Stimulated activated CD4-positive, alpha-beta T cell treated with anti-CD3 and anti-CD28 coated beads, TNF-alpha, amount 100 ng/mL, for 4 hours (primary cell): ENCODE results near the gene OPCML.

Source experiments
- DNase-seq, 3 experiments: peaks; one replicate each; pipeline ENCODE4 v3.0.0-alpha.2; 2020; ENCODE audit warnings: low read depth in 3 of 3

Gene OPCML

DNA sequence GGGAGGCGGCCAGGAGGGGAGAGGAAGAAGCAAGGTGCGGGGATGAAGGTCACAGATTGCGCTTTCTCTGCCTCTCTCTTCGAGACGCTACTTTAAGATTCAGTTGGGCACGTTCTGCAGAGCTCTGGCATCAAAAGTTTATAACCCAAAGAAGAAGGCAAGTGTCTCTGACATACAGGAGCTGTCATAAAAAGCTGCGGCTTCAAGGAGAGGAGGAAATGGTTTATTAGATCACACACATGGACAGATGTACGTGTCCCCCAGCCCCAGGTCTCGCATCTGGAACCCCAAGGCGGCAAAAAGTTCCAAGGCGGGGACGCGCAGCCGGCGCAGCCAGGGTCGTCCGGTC is 589.0 kb downstream of the OPCML start:
- no peak for DNase-seq

DNA sequence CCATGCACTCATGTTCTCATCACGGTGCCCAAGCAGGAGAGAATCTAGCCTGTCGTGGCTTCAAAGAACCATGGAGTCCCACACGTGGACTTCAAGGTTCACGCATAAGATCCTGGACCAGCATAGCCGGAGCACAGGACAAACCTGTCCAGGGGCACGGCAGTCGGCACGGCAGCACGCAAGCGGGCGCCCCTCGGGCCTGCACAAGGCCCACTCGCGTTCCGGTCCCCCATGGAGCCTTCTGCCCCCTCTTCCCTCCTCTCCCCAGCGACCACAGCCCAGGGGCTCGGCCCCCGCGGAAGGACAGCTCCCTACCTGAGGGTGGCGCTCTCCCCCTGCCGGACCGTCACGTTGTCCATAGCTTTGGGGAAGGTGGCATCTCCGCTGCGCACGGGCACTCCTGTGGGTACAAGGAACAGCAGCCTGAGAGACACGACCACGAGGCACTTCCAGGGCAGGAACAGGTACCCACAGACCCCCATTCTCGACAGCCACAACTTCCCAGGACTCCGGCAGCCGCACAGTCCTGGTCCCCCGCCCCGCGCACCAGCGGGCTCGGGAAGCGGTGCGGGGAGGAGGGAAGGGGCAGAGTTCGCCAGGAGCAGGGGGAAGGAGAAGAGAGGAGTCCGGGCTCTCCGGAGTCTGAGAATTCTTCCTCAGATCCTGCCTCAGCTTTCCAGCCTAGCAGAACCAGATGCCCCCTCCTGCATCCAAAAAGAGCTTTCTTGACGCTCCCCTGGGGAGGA is 589.5 kb downstream of the OPCML start:
- no peak for DNase-seq

DNA sequence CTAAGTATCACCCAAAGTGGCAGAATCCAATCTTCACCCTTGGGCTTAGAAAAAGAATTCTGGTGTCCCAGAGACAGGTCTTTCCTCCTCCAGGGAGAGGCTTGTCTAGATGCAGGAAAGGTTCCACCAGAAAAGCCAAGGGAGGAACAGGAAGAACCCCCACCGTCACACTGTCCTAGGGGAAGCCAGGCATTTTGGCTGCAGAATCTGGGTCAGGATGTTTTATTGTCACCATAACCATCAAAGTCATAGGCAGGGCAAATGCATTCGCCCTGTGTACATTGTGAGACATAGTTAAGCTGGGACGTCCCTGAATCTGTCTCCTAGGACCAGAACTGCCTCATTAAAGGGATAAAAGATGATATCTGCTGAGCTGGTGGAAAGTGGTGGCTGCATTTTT is 590.5 kb downstream of the OPCML start:
- no peak for DNase-seq

DNA sequence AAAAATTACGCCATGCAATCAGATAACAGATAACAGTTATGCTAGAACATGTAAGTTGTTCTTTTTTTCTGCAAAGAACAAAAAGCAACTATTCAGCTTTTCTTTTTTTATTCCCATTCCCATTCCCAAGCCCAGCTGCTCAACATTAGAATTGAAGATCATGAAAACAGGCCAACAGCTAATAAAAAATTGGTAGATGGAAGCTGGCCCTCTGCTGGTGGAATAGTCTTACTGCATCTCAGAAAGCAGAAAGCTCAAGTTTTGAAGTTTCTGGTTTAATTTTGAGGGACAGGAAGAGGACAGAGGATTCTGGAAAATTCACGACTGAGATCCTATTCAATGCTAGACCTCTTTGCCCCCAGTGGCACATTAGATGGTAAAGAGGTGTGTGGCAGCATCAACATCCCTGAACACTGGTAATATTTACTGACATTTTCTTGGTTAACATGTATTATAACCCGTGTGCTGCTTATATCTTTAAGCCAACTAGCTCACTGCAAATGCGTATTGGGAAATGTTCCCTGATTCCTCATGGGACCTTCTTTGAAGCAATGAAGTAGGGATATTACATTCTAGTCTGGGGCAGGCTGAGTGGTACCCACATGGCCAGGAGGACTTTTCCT is 591.2 kb downstream of the OPCML start:
- DNase-seq = no peak

DNA sequence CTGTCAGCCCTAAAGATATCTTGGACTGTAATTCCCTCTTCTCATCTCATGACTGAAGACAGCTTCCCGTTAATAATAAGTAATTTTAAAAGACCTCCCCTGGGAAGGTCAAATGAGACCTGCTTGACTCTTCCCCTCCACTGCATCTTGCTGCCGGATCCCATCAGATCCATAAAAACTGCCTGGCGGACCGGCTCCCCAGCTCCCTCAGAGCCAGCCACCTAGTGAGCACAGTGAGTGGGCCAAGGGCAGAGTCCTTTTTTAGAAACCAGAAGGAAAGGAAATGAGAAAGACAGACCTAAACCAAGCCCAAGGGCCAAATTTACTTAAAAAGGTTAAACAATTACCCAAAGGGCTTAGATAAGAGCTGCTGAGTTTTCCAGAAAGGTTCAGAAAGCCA is 595.3 kb downstream of the OPCML start:
- no peak for DNase-seq

DNA sequence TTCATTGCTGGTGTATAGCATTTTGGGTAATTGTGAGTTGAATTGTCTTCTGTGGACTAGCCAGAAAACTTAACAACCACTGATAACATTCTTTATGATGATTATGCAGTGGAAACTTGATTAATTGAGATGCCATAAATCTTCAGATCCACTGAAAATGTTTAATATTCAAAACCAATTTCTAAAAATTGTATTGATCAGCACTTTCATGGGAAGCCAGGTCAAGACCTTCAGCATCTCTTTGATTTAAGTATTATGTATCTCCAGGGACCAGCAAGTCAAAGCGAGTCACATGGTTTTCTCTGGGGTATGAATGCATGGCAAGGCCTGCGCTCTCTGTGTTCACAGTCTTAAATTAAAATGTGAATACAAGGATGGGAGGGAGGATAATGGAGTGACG is 596.9 kb downstream of the OPCML start:
- DNase-seq = no peak

DNA sequence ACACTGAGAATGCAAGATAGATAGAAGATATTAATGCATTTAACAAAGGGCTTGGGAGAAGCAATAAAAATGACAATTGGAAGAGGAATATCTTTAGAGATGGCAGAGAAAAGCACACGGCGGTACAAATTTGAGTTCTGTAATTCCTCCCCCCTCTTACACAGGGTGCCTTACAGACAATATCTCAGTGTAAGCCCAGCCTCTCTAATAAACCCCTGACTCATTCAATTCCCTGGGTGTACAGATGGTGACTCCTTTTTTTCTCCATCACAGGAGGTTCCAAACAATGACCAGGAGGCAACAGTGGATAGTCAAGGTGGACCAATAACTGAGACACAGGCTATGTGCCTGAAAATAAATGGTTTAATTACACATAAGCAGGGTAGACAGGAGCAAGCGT is 598.6 kb downstream of the OPCML start:
- no peak for DNase-seq

DNA sequence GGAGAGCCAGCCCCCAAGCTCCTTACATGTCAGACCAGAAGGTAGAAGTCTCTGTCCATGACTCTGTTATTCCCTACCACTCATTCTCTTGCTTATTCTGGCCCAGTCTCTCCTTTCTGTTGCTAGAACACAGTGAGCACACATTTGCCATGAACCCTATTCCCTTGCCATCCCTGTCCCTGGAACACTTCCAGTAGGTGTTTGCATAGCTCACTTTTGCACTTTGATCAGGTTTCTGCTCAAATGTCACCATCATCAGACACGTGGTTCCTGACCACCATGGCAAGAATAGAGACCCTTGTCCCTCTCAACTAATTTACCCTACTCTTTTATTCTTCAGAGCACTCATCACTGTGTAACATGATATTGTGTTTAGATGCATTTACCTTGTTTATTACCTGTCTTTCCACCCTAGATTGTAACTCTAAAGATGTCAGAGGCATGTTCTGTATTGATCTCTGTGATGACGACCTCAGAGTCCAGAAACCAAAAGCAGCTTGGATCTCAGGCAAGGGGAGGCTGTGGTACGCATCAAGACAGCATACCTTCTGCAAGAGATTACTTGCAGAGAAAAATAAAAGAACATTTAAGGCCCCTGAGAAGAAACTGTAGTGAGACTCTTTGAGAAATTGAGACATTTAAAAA is 606.4 kb downstream of the OPCML start:
- DNase-seq = no peak

DNA sequence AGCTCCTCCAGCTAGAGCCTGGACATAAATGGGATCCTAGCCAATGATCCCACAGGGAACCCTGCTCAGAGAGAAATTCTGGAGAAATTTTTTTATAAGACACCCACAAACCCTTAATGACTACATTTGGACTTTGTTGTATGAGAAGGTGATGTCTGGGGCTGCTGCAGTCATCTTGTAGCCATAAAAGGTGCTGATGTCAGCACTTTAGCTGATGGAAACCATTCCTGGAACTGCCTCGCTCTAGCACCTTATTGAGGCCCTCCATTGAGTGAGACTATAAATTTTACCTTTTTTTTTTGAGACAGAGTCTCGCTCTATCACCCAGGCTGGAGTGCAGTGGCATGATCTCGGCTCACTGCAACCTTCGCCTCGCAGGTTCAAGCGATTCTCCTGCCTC is 610.7 kb downstream of the OPCML start:
- DNase-seq = no peak

DNA sequence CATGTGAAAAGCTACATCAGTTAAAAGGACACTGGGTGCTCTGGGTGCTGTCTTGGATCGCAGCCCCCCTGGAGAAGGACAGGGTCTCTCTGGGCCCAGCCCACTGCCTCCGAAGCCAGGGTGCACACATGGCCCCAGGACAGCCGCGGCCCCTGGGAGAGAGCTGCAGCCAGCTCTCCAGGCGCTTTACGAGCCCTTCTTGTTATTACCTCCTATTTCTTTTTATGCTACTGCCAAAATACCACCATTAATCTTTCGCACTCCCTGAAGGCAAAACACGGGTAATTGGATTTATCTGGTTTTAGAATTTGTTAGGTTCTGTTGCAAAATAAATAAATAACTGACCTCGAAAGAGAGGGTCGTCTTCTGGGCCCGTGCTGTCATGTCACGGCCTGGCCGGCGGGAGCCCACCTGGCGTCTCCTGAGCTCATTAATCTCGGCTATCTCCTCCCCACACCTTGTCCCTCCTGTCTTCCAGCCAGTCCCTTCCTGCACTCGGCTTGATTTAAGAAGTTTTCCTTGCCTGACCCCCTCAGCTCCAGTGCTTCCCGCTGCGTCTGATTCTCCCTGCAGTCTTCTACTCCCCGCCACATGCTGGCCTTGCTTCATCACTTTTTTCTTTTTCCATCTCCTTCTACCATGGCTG is 611.7 kb downstream of the OPCML start:
- no peak for DNase-seq

DNA sequence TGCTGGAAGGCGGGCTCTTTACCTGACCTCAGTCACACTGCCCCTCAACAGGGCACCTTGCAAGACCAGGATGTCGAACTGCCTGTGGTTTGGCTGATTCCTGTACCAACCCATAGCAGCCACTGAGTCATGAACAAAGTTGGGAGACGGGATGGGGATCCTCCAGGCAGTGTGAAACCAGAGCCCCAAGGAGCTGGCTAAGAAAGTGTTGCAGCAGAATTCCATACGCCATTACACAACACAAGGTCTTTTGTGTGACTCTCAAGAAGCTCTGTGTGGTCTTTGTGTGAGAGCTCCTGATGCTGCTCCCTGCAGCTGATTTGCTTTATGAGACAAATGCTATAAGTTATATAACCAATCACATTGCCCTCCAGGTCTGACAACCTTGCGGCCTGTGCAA is 617.7 kb downstream of the OPCML start:
- no peak for DNase-seq

DNA sequence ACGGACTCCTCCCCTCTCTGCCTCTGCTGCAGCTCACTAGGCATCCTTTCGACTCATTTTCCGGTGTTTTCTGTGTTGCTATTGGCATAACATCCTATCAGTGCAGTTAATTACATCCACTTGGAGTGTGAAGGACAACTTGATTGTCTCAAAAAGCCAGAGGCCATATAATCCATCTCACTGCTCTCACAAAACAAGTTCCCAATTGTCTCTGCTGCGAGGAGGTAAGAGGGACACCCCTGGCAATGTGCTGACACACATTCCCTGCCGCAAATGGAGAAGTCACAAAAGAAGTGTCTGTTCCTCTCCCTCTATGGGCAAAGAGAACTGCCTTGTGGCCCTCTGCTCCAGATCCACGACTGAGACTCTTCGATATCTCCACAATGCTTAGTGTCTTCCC is 618.4 kb downstream of the OPCML start:
- no peak for DNase-seq

DNA sequence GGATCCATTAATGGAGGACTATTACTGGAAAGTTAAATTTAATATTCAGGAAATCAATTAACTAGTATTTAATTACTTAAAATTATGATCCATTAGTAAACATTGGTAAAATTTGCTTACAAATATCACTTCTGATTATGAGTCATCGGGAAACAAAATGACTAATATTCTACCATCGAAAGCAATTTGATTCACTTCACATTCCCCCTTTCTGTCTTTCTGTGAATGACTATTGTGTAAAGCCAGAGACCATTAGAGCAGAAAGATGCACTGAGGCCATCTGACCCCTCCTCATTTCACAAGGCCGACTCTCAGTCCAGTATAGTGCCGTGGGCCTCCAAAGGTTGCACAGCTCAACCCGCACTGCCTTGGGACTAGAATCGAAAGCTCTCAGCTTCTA is 619.0 kb downstream of the OPCML start:
- DNase-seq = no peak

DNA sequence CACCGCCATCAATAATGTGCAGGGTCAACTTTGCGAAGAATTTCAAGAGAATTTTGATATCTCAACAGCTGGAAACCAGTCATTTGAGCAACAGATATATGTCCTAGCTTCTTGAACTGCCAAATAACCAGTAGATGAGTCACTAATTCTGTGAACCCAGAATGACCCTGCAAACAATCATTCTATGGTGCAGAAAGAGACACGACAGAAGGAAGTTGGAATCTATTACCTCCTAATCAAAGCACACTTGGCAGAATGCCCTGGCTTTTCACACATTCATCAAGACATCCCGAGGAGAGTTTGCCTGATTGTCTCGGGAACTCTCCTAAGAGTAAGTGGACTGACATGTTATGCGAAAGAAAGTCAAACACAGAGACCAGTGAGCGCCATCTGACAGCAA is 621.1 kb downstream of the OPCML start:
- DNase-seq = no peak

DNA sequence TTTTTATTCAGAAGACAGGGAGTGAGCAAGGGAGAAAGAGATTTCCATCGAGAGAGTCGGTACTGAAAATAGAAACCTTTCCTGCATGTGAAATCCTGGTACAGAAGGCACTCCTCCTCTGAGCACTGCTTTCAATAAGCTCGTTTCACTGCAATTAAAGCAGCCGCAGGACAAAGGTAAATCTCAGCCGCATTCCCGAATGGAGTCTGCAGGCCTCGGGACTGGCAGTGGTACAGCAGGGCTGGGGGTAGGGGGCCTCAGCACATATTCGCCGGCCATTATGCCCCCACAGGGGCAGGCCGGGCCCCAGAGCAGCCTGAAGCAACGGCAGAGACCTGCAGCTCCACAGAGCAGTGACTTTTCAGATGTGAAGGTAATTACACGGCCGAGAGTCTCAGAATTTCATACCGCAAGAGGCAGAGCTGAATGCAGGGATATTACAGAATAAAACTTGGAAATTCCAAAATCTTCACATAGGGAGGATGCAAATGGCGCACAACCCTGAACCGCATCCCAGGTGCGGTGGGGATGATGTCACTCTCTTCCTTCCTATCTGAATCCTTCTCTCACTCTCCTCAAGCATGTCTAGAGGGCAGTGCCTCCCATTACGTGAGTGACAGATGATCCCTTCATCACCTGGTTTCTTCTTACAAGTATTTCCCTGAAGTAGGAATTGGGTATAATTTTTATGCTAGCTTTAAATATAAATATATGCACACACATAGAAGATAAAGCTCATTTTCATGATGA is 622.1 kb downstream of the OPCML start:
- no peak for DNase-seq

DNA sequence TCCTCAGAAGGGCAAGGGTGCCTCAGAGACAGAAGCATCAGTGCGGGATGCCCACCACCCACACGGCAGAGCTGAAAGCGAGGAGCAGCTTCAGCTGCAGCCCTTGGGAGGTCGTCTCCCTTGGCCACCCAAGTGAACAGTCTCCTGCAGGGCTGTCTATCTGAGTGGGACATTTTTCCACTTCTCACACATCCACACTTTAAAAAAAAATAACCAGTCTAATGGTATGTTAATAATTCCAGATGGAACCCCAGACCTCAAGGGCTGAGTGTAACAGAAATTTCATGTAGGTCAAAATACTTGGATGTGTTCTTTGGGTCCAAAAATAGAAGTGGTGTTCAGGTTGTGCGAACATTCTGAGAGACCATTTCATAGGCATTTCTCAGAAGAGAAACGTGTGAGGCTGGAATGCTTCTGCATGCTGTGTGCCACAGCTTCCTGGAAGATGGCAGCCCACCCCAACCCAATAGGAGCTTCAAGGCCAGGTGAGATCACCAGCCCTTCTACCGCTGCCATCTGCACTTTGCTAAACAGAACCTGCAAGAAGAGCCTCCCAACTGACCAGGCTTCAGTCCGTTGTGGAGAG is 623.2 kb downstream of the OPCML start:
- DNase-seq = no peak

DNA sequence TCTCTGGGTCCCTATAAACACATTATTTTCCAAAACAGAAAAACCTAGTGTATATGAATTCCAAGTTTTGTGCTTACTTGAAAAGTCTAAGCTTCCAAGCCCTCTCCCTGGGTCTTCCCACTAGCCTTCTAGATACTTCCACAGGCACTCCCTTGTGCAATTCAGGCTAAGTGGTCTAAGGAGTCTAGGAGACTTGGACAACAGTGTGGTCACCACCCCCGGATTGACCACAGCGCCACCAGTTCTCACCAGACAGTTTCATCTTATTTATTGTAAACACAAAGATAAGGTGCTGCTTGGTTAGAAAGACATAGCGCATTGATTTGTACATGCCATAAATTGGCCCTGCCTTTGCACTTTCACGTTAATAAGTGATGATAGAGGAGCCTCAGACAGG is 623.9 kb downstream of the OPCML start:
- no peak for DNase-seq

DNA sequence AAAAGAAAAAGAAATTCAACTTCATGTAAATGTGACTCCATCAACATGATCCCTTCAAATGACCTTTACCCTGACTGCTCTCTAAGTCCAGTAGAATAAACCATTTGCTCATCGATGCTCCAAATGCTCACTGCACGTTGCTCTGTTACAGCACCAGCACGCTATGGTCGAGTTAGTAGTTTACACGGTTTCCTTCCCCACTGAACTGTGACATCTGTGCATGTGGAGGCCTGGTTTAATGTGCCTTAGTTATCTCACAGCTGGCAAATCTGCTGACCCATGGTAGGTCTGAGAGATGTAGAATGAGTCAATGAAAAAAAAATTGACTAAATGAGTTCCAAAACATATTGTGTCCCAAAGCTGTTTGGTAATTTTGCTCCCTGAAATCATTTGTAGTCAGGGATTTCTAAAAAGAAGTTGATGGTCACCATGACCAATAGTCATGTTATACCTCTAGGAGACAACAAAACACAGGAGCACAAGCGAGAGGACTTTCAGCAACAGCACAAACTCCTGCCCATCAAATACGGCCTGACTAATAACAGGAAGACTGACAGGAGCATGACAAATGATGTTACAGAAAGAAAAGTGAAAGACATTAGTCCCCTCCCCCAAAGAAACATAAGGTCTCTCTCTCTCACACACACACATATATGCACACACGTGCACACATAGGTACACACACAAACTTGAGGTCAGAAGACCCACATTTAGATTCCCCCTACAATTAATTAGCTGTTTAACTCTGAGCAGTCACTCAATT is 624.5 kb downstream of the OPCML start:
- DNase-seq = no peak

DNA sequence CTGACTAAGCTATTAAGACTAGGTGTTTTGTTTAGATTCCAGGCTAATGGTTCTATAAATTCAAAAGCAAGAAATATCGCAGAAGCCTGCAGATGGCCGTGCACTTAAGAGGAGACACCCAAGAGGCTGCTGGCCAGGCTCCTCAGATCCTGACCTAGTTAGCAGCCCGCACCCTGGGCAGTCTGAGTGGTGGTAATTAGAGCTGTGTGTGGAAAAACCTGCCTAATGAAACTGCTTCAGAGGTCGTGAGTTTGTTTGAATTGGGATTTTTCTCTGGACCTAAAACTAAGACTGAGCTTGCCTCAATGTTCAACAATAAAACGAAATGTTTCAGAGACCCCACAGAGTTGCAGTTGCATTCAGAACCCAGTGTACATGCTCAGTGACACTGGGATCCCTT is 627.7 kb downstream of the OPCML start:
- DNase-seq = no peak

DNA sequence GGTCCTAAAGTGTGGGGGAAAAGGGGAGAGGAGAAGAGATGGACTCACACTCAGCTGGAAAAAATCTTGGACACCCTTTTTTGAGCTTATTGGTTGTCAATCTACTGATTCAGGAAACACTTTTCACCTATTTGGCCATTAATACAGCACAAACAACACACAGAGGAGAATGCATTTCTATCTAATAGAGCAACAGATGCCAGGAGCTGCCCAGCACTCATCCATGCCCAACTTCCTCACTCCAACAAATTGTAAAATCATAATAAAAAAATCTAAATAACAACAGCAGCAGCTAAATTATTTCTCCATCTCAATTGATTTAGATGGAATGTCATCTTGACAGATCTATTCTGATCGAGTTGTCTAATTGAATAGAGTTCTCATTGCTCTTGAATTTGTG is 628.2 kb downstream of the OPCML start:
- DNase-seq = no peak
